ENCODE measurements around the gene STARD6.
A peak's percentile ranks its signal among the peaks of the same experiment; 100 is the strongest.

Gene STARD6

GRCh38 chr18:54338230-54338629, 19.4 kb downstream of the STARD6 start:
- no peak overlapping the region for H3K27ac ChIP-seq (ENCODE audit: low read length)
- TF ChIP-seq CTCF (IDR thresholded peaks at IDR 0.05; ENCODE audit: borderline replicate concordance, extremely low read depth, low read length, poor library complexity, severe bottlenecking) (no peak), EZH2 (IDR thresholded peaks at IDR 0.05; ENCODE audit: borderline replicate concordance, low read depth, low read length, severe bottlenecking) (no peak)
- no peak for ATAC-seq (ENCODE audit: insufficient read depth, low read depth)

GRCh38 chr18:54335638-54336173, 22.0 kb downstream of the STARD6 start:
- H3K9ac ChIP-seq (ENCODE audit: low read depth, low read length), result no peak overlapping the region
- H3K79me2 ChIP-seq (ENCODE audit: insufficient read depth, low read length), result no peaks in the 10 kb centered on the region
- no peaks in the 10 kb centered on the region for H3K4me1 ChIP-seq (ENCODE audit: insufficient read depth, low read length)
- H3K9me3 ChIP-seq (ENCODE audit: insufficient read depth, low read length, severe bottlenecking), result no peaks in the 10 kb centered on the region
- H3K36me3 ChIP-seq (ENCODE audit: insufficient read depth, low read length), result no peaks in the 10 kb centered on the region
- no peak overlapping the region for H2AFZ ChIP-seq (ENCODE audit: low read depth, low read length)
- no peak overlapping the region for H3K4me2 ChIP-seq (ENCODE audit: insufficient read depth, low read length)
- ATAC-seq (ENCODE audit: insufficient read depth, low read depth), result no peak
- TF ChIP-seq EZH2 (IDR thresholded peaks at IDR 0.05; ENCODE audit: borderline replicate concordance, low read depth, low read length, severe bottlenecking) (no peak), CTCF (IDR thresholded peaks at IDR 0.05; ENCODE audit: borderline replicate concordance, extremely low read depth, low read length, poor library complexity, severe bottlenecking) (no peak)
- no peak for DNase-seq
- no peaks in the 10 kb centered on the region for H3K27me3 ChIP-seq (ENCODE audit: insufficient read depth, low read length, poor library complexity)
- H4K20me1 ChIP-seq (ENCODE audit: insufficient read depth, low read length), result no peaks in the 10 kb centered on the region
- no peak overlapping the region for H3K27ac ChIP-seq (ENCODE audit: low read length)
- H3K4me3 ChIP-seq (ENCODE audit: low read depth in 1 of 2, low read length in 2 of 2), result no peak overlapping the region

More at GRCh38 chr18:54338230-54338629, 19.4 kb downstream of the STARD6 start:
- Histone ChIP-seq H2AFZ (ENCODE audit: low read depth, low read length) (no peak overlapping the region), H3K9ac (ENCODE audit: low read depth, low read length) (no peak overlapping the region), H3K36me3 (ENCODE audit: insufficient read depth, low read length) (no peaks in the 10 kb centered on the region), H3K27me3 (ENCODE audit: insufficient read depth, low read length, poor library complexity) (no peaks in the 10 kb centered on the region), H3K4me3 (ENCODE audit: low read depth in 1 of 2, low read length in 2 of 2) (no peak overlapping the region), H3K79me2 (ENCODE audit: insufficient read depth, low read length) (no peaks in the 10 kb centered on the region), H3K4me2 (ENCODE audit: insufficient read depth, low read length) (no peak overlapping the region), H3K4me1 (ENCODE audit: insufficient read depth, low read length) (no peaks in the 10 kb centered on the region), H3K9me3 (ENCODE audit: insufficient read depth, low read length, severe bottlenecking) (no peaks in the 10 kb centered on the region), H4K20me1 (ENCODE audit: insufficient read depth, low read length) (no peaks in the 10 kb centered on the region)
- no peak for DNase-seq

GRCh38 chr18:54330768-54331548, 26.7 kb downstream of the STARD6 start:
- no peak overlapping the region for H3K9ac ChIP-seq (ENCODE audit: low read depth, low read length)

More at GRCh38 chr18:54330768-54331548, 26.7 kb downstream of the STARD6 start:
- H3K27me3 ChIP-seq (ENCODE audit: insufficient read depth, low read length, poor library complexity), result no peaks in the 10 kb centered on the region
- no peaks in the 10 kb centered on the region for H4K20me1 ChIP-seq (ENCODE audit: insufficient read depth, low read length)
- H3K36me3 ChIP-seq (ENCODE audit: insufficient read depth, low read length), result no peaks in the 10 kb centered on the region
- peak; percentile 7 for TF ChIP-seq CTCF (IDR thresholded peaks at IDR 0.05; ENCODE audit: borderline replicate concordance, extremely low read depth, low read length, poor library complexity, severe bottlenecking)
- no peak for TF ChIP-seq EZH2 (IDR thresholded peaks at IDR 0.05; ENCODE audit: borderline replicate concordance, low read depth, low read length, severe bottlenecking)
- DNase-seq (no peak), ATAC-seq (ENCODE audit: insufficient read depth, low read depth) (no peak)
- no peaks in the 10 kb centered on the region for H3K9me3 ChIP-seq (ENCODE audit: insufficient read depth, low read length, severe bottlenecking)
- H3K79me2 ChIP-seq (ENCODE audit: insufficient read depth, low read length), result no peaks in the 10 kb centered on the region
- H3K4me3 ChIP-seq (ENCODE audit: low read depth in 1 of 2, low read length in 2 of 2), result no peak overlapping the region
- no peak overlapping the region for H3K27ac ChIP-seq (ENCODE audit: low read length)
- H3K4me2 ChIP-seq (ENCODE audit: insufficient read depth, low read length), result no peak overlapping the region
- H3K4me1 ChIP-seq (ENCODE audit: insufficient read depth, low read length), result no peaks in the 10 kb centered on the region
- no peak overlapping the region for H2AFZ ChIP-seq (ENCODE audit: low read depth, low read length)
